Left ventricle myocardium superior (tissue), 1 donor: Measurements from ENCODE around the gene PPP6R3. TPM values are rescaled to one million over a fixed set of nuclear protein-coding genes. Genes with fewer than 3 reads are reported as not detected.

Experiments used
- ATAC-seq: fragments of 200-7000 bp; cut with Tn5 transposase; one replicate; pipeline ENCODE4 v1.9.1; 2020; ENCODE audit warnings: mild to moderate bottlenecking, moderate library complexity
- DNase-seq: peaks from one replicate; pipeline ENCODE4 v3.0.0-alpha.2; 2020
- intact Hi-C: fragments of 100-400 bp; cut with micrococcal nuclease; formaldehyde crosslinking; loops from one replicate; pipeline ENCODE4 v1.11.0; 2022
- long read RNA-seq: library from polyadenylated mRNA; unstranded; transcript quantifications from one replicate; pipeline ENCODE4 v2.0.0, GENCODE V29; 2021
- total RNA-seq: library from RNA; stranded (reverse); fragmentation: NEBNext Ultra II Directional; extraction: Animal tissue kit (Norgen Biotek cat#: 25700); gene quantifications from one replicate; pipeline ENCODE4 v1.2.1, GENCODE V29; 2021
- donor health status: DM: no; HTN: yes; CAD: no; lungs with severe emphysema.

The PPP6R3 gene, protein sequence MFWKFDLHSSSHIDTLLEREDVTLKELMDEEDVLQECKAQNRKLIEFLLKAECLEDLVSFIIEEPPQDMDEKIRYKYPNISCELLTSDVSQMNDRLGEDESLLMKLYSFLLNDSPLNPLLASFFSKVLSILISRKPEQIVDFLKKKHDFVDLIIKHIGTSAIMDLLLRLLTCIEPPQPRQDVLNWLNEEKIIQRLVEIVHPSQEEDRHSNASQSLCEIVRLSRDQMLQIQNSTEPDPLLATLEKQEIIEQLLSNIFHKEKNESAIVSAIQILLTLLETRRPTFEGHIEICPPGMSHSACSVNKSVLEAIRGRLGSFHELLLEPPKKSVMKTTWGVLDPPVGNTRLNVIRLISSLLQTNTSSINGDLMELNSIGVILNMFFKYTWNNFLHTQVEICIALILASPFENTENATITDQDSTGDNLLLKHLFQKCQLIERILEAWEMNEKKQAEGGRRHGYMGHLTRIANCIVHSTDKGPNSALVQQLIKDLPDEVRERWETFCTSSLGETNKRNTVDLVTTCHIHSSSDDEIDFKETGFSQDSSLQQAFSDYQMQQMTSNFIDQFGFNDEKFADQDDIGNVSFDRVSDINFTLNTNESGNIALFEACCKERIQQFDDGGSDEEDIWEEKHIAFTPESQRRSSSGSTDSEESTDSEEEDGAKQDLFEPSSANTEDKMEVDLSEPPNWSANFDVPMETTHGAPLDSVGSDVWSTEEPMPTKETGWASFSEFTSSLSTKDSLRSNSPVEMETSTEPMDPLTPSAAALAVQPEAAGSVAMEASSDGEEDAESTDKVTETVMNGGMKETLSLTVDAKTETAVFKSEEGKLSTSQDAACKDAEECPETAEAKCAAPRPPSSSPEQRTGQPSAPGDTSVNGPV
- total RNA-seq = 86.7 TPM
- long read RNA-seq, full-length matches to known transcripts = 8 of 35 reads
- long read RNA-seq, partial matches to known transcripts = 12 of 35 reads
- long read RNA-seq, other reads (novel, unspliced or antisense) = 15 of 35 reads

DNA sequence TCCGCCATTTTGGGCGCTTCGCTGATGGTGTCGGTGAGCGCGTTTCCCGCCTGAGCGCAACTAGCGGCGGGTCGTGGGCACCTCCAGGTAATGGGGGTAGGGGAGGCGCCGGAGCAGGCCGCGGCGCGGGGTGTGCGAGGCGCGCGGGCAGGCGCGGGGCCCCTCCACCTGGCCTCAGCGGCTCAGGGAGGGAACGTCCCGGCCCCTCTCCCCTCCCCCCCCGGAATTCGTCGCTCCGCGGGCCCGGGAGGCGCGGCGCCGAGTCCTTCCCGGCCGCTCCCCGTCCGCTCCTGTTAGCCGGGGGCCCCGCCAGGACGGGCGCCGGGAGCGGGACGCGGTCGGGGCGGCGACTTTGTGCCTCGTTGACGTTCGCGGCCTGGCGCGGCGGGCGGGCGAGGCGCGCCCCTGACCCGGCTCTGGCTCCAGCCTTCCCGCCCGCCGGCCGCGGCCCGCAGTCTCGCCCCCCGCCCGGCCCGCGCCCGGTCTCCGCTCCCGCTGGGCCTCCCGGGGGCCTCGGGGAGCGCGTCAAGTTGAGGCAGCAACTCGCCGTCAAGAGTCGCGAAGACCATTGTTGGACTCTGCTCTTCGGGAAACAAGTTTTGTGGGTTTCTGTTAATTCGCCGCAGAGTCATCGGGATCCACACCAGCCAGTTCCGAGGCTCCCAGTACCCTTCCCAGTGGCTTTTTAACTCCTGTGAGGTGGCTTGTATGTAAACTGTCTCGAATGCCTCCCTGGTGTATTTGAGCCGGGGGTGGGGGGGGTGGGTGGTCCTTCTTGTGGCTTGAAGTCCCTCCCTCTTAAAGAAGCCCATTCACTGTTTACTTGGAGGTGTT is at the start of gene PPP6R3:
Gene PPP6R3 (plus strand): TSS at position 12 of the 834 bp plus-strand sequence. CDS start 76,913 bp downstream, outside the sequence.
- intact Hi-C loops = no loop called here
- DNase-seq = no peak
- ATAC-seq = peak; percentile 59

DNA sequence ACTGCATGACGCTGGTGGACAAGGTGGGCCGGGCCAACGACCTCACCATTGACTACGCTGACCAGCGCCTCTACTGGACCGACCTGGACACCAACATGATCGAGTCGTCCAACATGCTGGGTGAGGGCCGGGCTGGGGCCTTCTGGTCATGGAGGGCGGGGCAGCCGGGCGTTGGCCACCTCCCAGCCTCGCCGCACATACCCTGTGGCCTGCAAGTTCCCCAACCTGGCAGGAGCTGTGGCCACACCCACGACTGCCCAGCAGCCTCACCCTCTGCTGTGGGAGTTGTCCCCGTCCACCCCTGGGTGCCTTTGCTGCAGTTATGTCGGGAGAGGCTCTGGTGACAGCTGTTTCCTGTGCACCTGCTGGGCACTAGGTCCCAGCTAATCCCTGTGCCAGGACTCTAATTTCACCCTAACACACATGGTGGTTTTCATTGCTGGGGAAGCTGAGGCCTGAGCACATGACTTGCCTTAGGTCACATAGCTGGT is 49.0 kb upstream of the PPP6R3 start:
- intact Hi-C loops = no loop called here
- ATAC-seq (peak; percentile 7), DNase-seq (no peak)

DNA sequence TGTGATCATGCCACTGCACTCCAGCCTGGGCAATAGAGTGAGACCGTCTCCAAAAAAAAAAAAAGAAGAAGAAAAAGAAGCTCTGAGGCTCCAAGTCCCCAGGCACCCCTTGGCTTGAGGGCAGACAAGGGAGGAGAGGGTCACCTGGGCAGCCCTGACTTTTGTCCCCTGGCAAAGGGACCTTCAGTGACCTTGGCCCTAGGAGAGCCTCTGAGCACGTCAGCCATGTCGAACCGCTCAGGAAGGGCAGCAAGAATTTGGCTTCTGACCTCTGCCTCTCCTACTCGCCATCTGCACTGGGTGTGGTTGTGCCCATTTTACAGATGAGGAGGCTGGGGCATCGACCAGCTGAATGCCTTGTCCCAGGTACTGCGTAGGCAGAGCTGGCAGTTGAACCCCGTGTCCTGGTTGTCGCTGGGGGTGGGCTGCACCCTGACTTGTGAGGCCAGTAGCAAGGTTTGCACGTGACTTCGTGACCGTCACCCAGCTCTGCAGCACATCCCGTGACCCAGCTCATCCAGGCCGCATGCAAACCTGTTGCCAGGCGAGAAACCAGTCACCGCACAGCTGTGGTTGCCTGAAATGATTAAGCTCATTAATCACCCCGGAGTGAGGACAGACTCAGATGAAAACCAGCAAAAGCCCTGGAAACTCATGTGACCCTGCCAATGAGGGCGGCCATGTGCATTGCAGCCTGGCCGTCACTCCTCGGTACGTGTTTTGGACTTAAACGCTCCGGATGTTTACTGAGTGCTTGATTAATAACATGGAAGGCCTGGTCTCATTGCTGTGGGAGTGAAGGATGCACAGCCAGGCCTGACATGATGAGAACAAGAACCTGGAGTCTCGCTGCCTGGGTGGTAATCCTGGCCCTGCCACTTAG is 47.7 kb upstream of the PPP6R3 start:
- ATAC-seq = peak; percentile 76
- DNase-seq = peak; percentile 75
- intact Hi-C loops = no loop called here

DNA sequence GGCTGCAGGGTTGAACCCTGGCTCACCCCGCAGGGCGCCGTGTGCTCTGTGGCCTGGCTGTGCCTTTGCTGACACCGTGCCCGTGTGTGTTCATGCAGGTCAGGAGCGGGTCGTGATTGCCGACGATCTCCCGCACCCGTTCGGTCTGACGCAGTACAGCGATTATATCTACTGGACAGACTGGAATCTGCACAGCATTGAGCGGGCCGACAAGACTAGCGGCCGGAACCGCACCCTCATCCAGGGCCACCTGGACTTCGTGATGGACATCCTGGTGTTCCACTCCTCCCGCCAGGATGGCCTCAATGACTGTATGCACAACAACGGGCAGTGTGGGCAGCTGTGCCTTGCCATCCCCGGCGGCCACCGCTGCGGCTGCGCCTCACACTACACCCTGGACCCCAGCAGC is 47.0 kb upstream of the PPP6R3 start:
- ATAC-seq (no peak), DNase-seq (no peak)
- intact Hi-C loops = no loop called here

DNA sequence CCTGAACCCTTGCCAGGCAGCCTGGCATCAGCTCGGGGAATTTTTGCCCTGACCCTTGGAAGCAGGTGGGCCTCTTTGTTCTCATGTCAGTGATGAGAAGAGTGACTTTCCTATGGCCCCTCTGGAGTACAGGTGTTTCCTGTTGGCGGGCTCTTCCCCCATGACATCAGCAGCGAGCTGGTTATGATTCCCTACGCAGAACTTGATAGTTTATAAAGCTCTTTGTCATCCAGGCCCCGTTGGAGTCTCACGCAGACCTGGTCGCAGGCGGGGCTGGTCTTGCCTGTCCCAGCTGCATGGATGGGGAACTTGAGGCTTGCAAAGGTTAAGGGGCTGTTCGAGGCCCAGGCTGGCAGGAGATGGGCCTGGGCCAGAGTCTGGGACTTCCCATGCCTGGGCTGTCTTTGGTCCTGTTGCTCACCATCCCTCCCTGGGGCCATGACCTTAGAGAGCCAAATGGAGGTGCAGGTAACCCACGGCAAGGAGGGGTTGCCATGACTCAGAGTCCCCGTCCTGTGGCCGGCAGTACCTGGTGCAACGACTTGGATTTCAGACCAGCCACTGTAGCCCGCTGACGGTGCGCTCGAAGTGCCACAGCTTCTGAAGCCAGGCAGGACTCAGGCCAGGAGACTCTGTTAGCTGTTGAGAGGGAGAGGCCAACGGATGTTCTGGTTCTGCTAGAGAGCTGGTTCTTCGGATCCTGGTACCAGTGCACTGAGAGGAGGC is 45.9 kb upstream of the PPP6R3 start:
- intact Hi-C loops = no loop called here
- ATAC-seq (no peak), DNase-seq (no peak)

DNA sequence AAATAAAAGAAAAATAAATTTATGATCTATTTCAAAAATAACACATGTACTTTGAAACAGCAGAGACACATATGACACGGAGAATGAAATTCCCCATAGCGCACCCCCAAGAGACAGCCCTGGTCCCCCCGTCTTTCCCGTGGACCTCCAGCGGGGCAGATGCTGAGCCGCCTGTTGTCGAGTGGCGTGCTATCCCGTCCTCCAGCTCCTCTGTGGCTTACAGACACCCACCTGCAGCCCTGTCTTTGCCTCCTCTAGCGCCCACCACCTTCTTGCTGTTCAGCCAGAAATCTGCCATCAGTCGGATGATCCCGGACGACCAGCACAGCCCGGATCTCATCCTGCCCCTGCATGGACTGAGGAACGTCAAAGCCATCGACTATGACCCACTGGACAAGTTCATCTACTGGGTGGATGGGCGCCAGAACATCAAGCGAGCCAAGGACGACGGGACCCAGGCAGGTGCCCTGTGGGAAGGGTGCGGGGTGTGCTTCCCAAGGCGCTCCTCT is 44.4 kb upstream of the PPP6R3 start:
- intact Hi-C loops = no loop called here
- no peak for DNase-seq
- no peak for ATAC-seq

DNA sequence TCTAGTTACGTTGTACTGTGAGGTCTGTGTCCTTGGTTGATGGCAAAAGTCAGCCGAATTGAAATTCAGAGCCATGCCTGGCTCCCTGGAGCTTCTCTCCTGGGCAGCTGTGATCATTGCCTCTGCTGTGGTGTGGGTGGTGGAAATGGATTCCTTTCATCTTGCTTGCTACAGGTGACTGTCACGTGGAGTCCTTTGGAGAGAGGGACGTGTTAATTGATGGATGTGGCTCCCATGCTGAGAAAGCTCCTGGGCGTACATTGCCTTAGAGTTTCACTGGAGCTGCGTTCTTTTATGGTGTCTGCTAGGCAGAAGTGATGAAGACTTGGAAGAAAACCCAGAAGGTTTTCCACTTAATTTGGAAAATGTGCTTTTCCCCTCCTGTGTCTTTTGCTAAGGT is 41.9 kb upstream of the PPP6R3 start:
- no peak for ATAC-seq
- intact Hi-C loops = no loop called here
- no peak for DNase-seq

DNA sequence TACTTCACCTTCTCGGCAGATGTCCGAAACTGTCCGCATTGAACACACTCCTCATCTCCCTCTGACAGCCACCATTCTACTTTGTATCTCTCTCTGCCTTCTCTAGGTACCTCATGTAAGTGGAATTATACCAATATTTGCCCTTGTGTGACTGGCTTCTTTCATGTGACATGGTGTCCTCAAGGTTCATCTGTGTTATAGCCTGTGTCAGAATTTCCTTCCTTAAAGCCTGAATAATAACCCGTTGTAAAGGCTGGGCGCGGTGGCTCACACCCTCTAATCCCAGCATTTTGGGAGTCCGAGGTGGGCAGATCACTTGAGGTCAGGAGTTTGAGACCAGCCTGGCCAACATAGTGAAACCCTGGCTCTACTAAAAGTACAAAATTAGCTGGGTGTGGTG is 40.4 kb upstream of the PPP6R3 start:
- DNase-seq (no peak), ATAC-seq (no peak)
- intact Hi-C loops = no loop called here

DNA sequence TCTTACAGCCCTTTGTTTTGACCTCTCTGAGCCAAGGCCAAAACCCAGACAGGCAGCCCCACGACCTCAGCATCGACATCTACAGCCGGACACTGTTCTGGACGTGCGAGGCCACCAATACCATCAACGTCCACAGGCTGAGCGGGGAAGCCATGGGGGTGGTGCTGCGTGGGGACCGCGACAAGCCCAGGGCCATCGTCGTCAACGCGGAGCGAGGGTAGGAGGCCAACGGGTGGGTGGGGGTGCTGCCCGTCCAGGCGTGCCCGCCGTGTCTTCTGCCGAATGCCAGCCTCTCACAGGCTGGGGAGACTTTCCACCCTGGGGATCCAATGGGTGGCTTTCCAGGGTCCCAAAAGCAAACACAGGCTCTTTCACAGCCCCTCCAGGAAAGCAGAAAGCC is 37.1 kb upstream of the PPP6R3 start:
- no peak for DNase-seq
- no peak for ATAC-seq
- intact Hi-C loops = no loop called here

DNA sequence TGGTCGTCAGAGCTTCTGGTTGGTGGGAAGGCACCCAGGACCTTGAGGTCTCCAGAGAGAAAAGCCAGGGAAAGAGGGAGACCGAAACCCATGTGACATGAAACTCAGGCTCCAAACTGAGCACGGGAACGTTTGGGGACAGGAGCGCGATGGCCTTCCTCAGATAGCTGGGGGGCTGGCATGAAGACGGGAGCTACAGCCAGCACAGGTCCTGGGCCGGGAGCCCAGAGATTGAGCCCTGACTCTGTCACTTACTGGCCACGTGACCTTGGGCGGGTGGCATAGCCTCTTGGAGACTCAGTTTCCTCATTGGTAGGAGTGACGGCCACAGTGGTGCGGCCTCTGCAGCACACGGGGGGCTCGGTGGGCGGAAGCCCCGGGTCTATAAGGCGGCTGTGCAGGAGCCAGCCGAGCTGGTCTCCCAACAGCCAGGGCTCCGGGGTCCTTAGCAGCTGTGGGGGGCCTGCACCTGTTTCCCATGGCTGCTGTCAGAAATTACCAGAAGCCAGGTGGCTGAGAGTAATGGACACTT is 36.4 kb upstream of the PPP6R3 start:
- ATAC-seq = peak; percentile 64
- intact Hi-C loops = no loop called here
- no peak for DNase-seq

DNA sequence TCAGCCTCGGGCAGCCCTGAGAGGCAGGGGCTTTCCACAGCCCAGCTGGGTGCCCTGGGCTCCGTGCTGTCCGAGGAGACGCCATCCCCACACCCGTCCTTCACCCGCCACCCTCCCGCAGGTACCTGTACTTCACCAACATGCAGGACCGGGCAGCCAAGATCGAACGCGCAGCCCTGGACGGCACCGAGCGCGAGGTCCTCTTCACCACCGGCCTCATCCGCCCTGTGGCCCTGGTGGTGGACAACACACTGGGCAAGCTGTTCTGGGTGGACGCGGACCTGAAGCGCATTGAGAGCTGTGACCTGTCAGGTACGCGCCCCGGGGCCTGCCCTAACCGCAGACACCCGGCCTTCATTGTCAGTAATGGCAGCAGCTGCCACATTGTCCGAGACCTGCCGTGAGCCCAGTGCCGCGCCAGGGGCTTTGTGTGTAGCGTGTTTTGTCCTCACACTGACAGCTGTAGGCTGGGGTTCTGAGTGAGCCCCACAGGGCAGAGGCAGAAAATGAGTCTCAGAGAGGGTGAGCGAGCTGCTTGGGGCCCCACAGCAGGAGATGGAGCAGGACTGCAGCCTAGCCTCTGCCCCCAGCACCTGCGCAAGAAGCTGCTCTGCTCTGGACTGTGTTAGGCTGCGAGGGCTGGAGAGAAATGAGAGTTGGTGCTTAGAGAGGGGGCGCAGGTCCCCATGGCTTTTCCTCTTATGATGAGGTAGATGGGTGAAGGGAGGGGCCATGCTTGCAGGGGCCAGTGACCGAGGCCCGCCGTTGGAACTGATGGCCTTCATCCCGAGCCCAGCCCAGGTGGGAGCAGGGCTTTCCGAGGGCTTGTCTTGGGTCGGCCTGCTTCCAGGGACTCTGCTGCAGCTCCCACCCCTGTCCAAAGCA is 35.3 kb upstream of the PPP6R3 start:
- DNase-seq (no peak), ATAC-seq (no peak)
- intact Hi-C loops = no loop called here

DNA sequence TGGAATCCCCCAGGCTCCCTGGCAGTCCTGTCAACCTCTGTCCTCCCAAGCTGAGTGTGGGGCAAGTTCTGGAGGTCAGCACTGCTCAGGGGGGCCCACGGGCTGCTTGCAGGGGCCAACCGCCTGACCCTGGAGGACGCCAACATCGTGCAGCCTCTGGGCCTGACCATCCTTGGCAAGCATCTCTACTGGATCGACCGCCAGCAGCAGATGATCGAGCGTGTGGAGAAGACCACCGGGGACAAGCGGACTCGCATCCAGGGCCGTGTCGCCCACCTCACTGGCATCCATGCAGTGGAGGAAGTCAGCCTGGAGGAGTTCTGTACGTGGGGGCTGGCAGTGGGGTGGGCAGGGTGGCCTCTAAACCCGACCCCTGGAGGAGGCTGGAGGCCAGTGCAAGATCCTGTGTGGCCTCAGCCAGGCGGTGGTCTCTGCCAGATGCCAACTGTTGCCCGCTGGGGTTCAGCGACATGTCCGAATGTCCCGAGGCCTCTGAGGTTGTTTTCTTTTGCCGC is 34.6 kb upstream of the PPP6R3 start:
- DNase-seq (no peak), ATAC-seq (no peak)
- intact Hi-C loops = no loop called here

DNA sequence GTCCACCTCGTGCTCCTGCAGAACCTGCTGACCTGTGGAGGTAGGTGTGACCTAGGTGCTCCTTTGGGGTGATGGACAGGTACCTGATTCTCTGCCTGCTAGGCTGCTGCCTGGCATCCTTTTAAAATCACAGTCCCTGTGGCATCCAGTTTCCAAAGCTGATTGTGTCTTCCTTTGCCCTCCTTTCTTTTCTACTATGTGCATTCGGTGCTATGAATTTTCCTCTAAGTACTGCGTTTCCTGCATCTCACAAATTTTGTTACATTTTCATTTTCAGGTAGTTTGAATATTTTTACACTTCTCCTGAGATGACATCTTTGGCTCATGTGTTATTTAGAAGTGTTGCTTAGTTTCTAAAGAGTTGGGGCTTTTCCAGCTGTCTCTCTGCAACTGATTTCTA is 30.9 kb upstream of the PPP6R3 start:
- no peak for ATAC-seq
- DNase-seq = no peak
- intact Hi-C loops = no loop called here

DNA sequence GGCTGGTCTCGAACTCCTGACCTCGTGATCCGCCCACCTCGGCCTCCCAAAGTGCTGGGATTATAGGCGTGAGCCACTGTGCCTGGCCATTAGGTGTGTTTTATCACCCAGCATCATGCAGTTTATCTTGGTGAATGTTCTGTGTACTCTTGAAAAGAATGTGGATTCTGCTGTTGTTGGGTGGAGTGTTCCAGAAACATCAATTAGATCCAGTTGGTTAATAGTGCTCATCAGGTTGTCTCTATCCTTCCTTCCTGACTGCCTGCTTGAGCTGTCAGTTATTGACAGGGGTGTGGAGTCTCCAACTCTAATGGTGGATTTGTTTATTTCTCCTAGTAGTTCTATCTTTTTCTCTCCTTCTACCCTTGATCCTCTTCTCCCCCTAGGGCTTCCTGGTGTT is 30.2 kb upstream of the PPP6R3 start:
- ATAC-seq = no peak
- intact Hi-C loops = no loop called here
- no peak for DNase-seq

DNA sequence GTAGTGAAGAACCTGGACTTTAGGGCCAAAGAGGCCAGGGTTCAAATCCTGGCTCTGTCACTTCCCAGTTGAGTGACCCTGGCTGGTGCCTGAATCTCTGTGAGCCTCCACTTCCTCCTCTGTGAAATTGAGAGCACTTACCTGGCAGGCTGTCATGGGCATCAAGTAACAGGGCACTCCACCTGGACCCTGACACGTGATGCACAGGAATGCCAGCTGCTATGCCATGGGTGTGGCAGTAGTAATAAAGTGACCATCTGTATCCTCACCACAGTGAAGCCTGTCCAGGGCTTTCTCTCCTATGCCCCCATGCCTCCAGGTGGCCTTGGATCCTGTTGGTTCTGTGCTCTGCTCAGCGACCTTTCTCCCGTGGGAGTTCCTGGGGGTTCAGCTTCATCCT is 29.8 kb upstream of the PPP6R3 start:
- intact Hi-C loops = no loop called here
- ATAC-seq (no peak), DNase-seq (no peak)
